Neutrophil (primary cell): ENCODE measurements around the gene CAMTA1.

Experiments used
- H3K27ac ChIP-seq: fragments of 200-600 bp; sonication (generic); 2 replicates; pipeline ENCODE4 v1.5.1; 2016; ENCODE audit warnings: mild to moderate bottlenecking, moderate library complexity
- H3K27me3 ChIP-seq: fragments of 200-600 bp; sonication (generic); 2 replicates; pipeline ENCODE4 v1.6.0; 2016; ENCODE audit warnings: mild to moderate bottlenecking
- H3K36me3 ChIP-seq: fragments of 200-600 bp; sonication (generic); 2 replicates; pipeline ENCODE4 v1.5.1; 2017
- H3K4me1 ChIP-seq, 2 experiments: fragments of 200-600 bp in 1 of 2; sonication (generic) in 1 of 2; 1 replicate in 1 of 2; 2 replicates in 1 of 2; pipeline versions ENCODE4 v1.5.1 to v1.6.1; 2013 to 2016; ENCODE audit warnings: low read depth in 1 of 2, low read length in 1 of 2, mild to moderate bottlenecking in 1 of 2, moderate library complexity in 1 of 2; ENCODE audit not compliant: control insufficient read depth in 1 of 2, insufficient read depth in 1 of 2
- H3K4me3 ChIP-seq, 2 experiments: fragments of 200-600 bp in 1 of 2; sonication (generic) in 1 of 2; 1 replicate in 1 of 2; 2 replicates in 1 of 2; pipeline ENCODE4 v1.5.1; 2013 to 2016; ENCODE audit warnings: low read depth in 1 of 2, low read length in 1 of 2, mild to moderate bottlenecking in 1 of 2, moderate library complexity in 1 of 2
- H3K9me3 ChIP-seq: fragments of 200-600 bp; sonication (generic); 2 replicates; pipeline ENCODE4 v1.5.1; 2016
- CTCF ChIP-seq: fragments of 200-600 bp; sonication (generic); IDR thresholded peaks from 2 replicates; pipeline ENCODE4 v1.5.1; 2016; ENCODE audit warnings: antibody characterized with exemption

Gene CAMTA1

GRCh38 chr1:7236844-7237515 lies 451.7 kb downstream of the CAMTA1 start:
- TF ChIP-seq CTCF: no peak
- H3K27me3 ChIP-seq: peaks cover 50% of the 10 kb centered on the region
- no peaks in the 10 kb centered on the region for H3K9me3 ChIP-seq
- H3K4me3 ChIP-seq: no peak overlapping the region
- H3K36me3 ChIP-seq: no peaks in the 10 kb centered on the region
- no peak overlapping the region for H3K27ac ChIP-seq
- H3K4me1 ChIP-seq: no peaks in the 10 kb centered on the region

GRCh38 chr1:7247158-7247557 lies 461.9 kb downstream of the CAMTA1 start:
- H3K4me3 ChIP-seq: no peak overlapping the region
- H3K27ac ChIP-seq: no peak overlapping the region
- no peaks in the 10 kb centered on the region for H3K9me3 ChIP-seq
- H3K36me3 ChIP-seq: no peaks in the 10 kb centered on the region
- no peak for TF ChIP-seq CTCF
- no peaks in the 10 kb centered on the region for H3K4me1 ChIP-seq
- H3K27me3 ChIP-seq: peaks cover 49% of the 10 kb centered on the region

GRCh38 chr1:7247791-7248548 lies 462.7 kb downstream of the CAMTA1 start:
- Histone ChIP-seq H3K27ac (no peak overlapping the region), H3K27me3 (peaks cover 48% of the 10 kb centered on the region), H3K4me3 (no peak overlapping the region), H3K36me3 (no peaks in the 10 kb centered on the region), H3K4me1 (no peaks in the 10 kb centered on the region), H3K9me3 (no peaks in the 10 kb centered on the region)
- TF ChIP-seq CTCF: no peak

- no peaks in the 10 kb centered on the region for H3K9me3 ChIP-seq
- no peak for TF ChIP-seq CTCF
These were observed 463.4 kb downstream of the CAMTA1 start for GRCh38 chr1:7248549-7249199.

GRCh38 chr1:7249516-7249915 lies 464.3 kb downstream of the CAMTA1 start:
- Histone ChIP-seq H3K4me1 (no peaks in the 10 kb centered on the region), H3K4me3 (no peak overlapping the region), H3K27ac (no peak overlapping the region), H3K27me3 (peaks cover 48% of the 10 kb centered on the region), H3K9me3 (no peaks in the 10 kb centered on the region), H3K36me3 (no peaks in the 10 kb centered on the region)
- no peak for TF ChIP-seq CTCF

More at GRCh38 chr1:7248549-7249199, 463.4 kb downstream of the CAMTA1 start:
- H3K4me1 ChIP-seq: no peaks in the 10 kb centered on the region
- H3K4me3 ChIP-seq: no peak overlapping the region
- no peak overlapping the region for H3K27ac ChIP-seq
- peaks cover 48% of the 10 kb centered on the region for H3K27me3 ChIP-seq
- no peaks in the 10 kb centered on the region for H3K36me3 ChIP-seq
